ENCODE data around the gene LCLAT1. TPM values are rescaled to one million over a fixed set of nuclear protein-coding genes. Genes with fewer than 3 reads are reported as not detected.

LCLAT1 gene
- total RNA-seq, 1 experiment from 2014 or later = 32.9 TPM

DNA sequence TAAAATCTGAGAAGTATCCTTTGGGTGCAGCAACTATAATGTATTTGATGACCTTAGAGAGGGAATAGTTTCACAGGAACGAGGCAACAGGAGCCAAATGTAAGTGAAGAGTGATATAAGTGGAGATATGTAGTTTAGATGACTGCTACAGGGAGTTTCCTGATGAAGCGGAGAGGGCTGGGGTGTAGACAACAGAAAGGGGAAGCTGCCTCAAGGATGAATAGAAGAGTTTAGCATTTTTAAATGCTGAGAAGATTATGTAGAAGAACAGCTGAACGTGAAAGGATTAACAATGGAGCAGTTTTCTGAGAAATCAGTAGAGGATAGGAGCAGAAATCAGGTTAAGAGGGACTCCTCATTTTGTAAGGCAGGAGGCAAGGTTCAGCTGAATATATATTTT, 133.3 kb downstream of the LCLAT1 start:
- H2BK5ac ChIP-seq (ENCODE audit: insufficient read length, low read length) = no peak overlapping the region
- H3T11ph ChIP-seq (ENCODE audit: low read length) = no peak overlapping the region
- H3K79me1 ChIP-seq (ENCODE audit: insufficient read depth, low read depth, low read length, poor library complexity, severe bottlenecking) = no peaks in the 10 kb centered on the region
- no CpG with 5 or more reads among the region's 3 CpGs for WGBS (ENCODE audit: extremely low coverage, insufficient read length, low lambda C conversion rate)
- H3K9ac ChIP-seq (ENCODE audit: extremely low read depth, insufficient read length, low read length) = no peak overlapping the region
- no peak overlapping the region for H2AFZ ChIP-seq (ENCODE audit: low read length)
- H3K4me1 ChIP-seq (ENCODE audit: insufficient read depth, low read length) = peaks cover 7% of the 10 kb centered on the region; the same call in 1 of the 2 replicates
- H3K4me1 Mint-ChIP-seq = peaks cover 46 to 52% of the 10 kb centered on the region in 2 experiments
- no peaks in the 10 kb centered on the region for H3K23me2 ChIP-seq (ENCODE audit: insufficient read length, low read depth, low read length, poor library complexity, severe bottlenecking)
- H3K4ac ChIP-seq (ENCODE audit: low read depth, low read length) = no peak overlapping the region
- no peak overlapping the region for H3K23ac ChIP-seq (ENCODE audit: insufficient read length, low read depth, low read length)
- no peak overlapping the region for H3K56ac ChIP-seq (ENCODE audit: insufficient read length, low read depth, low read length)
- peaks cover 0 to 3% (median 1%) of the 10 kb centered on the region in 3 experiments; a peak in 2 of 7 replicates for H3K36me3 Mint-ChIP-seq (ENCODE audit: insufficient read depth in 1 of 3, low read depth in 3 of 3)
- no peak overlapping the region for H4K5ac ChIP-seq (ENCODE audit: insufficient read length, low read depth, low read length)
- H2BK20ac ChIP-seq (ENCODE audit: low read depth, low read length, poor library complexity, severe bottlenecking) = no peak overlapping the region
- no peaks in the 10 kb centered on the region for H3K9me3 ChIP-seq (ENCODE audit: control insufficient read depth, low read depth, low read length)
- H3K4me3 Mint-ChIP-seq = no peak overlapping the region
- no peak overlapping the region for H2BK120ac ChIP-seq (ENCODE audit: low read depth, low read length, poor library complexity, severe bottlenecking)
- no peak for DNase-seq
- no peaks in the 10 kb centered on the region for H3K27me3 ChIP-seq (ENCODE audit: insufficient read depth, low read length)
- H2AK5ac ChIP-seq (ENCODE audit: insufficient read length, low read length) = no peak overlapping the region
- H4K20me1 ChIP-seq (ENCODE audit: control insufficient read depth, insufficient read depth, insufficient read length) = no peaks in the 10 kb centered on the region
- no peak overlapping the region for H2BK12ac ChIP-seq (ENCODE audit: insufficient read length, low read depth, low read length)
- H3K27me3 Mint-ChIP-seq (ENCODE audit: low read depth) = no peaks in the 10 kb centered on the region
- no peak overlapping the region for H2BK15ac ChIP-seq (ENCODE audit: low read depth, low read length)
- H3K27ac ChIP-seq (ENCODE audit: insufficient read length, low read depth, low read length) = no peak overlapping the region
- no peaks in the 10 kb centered on the region for H3K9me3 Mint-ChIP-seq
- H3K18ac ChIP-seq (ENCODE audit: insufficient read length, low read depth, low read length) = no peak overlapping the region
- H3K79me2 ChIP-seq (ENCODE audit: insufficient read depth, low read length) = no peaks in the 10 kb centered on the region
- no peak overlapping the region for H4K8ac ChIP-seq (replicated peaks; ENCODE audit: insufficient read length, low read depth, low read length)
- TF ChIP-seq, protein P1, sequence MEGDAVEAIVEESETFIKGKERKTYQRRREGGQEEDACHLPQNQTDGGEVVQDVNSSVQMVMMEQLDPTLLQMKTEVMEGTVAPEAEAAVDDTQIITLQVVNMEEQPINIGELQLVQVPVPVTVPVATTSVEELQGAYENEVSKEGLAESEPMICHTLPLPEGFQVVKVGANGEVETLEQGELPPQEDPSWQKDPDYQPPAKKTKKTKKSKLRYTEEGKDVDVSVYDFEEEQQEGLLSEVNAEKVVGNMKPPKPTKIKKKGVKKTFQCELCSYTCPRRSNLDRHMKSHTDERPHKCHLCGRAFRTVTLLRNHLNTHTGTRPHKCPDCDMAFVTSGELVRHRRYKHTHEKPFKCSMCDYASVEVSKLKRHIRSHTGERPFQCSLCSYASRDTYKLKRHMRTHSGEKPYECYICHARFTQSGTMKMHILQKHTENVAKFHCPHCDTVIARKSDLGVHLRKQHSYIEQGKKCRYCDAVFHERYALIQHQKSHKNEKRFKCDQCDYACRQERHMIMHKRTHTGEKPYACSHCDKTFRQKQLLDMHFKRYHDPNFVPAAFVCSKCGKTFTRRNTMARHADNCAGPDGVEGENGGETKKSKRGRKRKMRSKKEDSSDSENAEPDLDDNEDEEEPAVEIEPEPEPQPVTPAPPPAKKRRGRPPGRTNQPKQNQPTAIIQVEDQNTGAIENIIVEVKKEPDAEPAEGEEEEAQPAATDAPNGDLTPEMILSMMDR (conservative IDR thresholded peaks at IDR 0.05) = no peak
- no peak overlapping the region for H4K91ac ChIP-seq (ENCODE audit: insufficient read length, low read depth, low read length)
- peak overlapping the region; percentile 47 to 95 (median 66) for H3K27ac Mint-ChIP-seq
- H3K14ac ChIP-seq (ENCODE audit: insufficient read depth, low read length) = no peak overlapping the region
- H3K4me2 ChIP-seq (ENCODE audit: insufficient read depth, insufficient read length, low read length) = no peak overlapping the region

Measured in H9 (cell line).